ENCODE data around the gene TLE3.

TLE3 gene

DNA sequence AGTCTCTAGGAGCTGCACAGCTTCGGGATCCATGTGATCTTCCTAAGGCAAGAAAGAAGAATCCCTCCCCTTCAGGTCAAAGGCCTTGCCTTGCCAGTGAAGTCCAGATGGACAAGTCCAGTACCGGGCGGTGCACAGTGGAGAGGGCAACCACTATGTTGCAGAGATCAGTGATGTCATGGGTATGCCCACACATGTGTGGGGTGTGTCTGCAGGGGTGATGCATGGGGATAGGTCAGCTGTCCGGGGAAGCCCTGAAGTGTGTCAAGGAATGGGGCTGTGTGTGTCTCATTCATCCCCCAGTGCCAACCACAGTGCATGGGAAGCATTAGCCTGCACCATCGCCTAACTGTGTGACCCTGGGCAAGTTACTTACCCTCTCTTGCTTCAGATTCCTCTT is 66.5 kb downstream of the TLE3 start:
- no peak for DNase-seq (ENCODE audit: low spot score)

DNA sequence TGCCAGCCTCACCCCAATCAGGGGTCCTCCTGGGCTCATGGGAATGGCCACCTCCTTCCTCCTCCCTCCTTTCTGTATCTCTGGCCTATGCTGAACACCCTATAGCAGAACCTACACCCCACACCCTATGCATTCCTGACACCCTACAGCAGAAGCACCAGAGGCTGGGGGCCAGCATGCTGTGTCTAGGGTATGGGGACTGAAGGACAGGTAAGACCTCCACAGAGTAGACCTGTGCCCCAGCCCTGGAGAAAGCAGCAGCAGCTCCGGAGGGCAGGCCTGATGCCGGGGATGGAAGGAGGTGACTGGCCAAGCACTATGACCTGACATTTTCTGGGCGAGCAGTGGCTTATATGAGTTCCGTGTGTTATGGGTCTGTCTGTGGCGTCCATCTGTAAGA is 66.9 kb downstream of the TLE3 start:
- DNase-seq (ENCODE audit: low spot score), result no peak

GRCh38 chr15:70029297-70029701 is 68.4 kb downstream of the TLE3 start:
- DNase-seq (ENCODE audit: low spot score), result no peak

DNA sequence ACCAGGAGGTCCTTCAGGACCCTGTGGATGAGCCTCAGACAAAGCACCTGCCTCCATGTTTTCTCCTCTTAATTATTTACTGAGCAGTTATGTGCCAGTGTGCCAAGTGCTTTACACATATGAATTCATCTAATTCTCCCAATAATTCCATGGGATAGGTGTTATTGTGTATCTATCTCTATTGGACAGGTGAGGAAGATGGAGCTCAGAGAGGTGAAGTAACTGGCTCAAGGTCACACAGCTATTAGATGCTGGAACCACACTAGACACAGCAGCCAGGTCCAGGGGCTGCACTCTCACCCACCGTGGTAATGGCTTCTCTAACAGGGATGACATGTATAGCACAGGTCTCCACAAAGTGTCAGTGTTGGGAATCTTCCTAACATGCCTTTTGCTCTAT is 70.2 kb downstream of the TLE3 start:
- no peak for DNase-seq (ENCODE audit: low spot score)

GRCh38 chr15:70026991-70027390 is 70.7 kb downstream of the TLE3 start:
- no peak for DNase-seq (ENCODE audit: low spot score)

DNA sequence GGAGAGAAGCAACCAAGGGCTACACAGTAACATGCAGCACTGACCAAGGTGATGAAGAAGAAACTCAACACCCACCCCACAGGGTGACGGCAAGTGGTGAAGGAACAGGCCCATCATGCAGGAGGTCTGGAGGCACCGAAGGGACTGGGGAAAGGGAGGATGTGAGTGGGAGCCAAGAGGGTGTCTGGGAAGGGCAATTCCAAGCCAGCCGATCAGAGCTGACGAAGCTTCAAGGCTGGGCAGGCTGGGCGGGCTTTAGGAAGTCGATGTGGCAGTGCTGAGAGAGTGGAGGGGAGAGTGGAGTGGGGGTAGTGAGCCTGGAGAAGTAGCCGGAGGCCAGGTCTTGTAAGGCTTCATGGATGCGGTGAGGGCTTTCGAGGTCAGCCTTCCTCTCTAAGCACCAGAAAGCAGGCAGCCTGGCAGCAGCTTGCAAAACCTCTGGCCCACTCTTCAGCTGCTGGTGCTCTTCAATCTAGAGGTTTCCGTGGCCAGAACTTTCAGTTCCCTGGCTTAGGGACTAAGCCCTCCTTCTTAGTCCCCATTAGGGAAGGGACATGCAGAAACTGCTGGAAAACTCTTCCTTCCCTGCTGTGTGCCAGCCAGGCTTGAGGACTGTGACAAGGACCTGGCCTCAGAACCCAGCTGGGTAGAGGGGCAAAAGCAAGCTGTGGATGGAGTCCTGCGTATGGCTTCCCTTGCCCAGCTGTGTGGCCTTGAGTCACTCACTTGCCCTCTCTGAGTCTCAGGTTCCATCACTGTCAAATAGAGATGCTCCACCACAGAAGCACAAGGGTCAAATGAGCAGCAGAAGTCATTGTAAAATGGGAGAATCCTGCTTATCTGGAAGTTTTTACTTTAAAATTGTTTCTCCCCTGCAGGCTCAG is 72.1 kb downstream of the TLE3 start:
- no peak for DNase-seq (ENCODE audit: low spot score)

DNA sequence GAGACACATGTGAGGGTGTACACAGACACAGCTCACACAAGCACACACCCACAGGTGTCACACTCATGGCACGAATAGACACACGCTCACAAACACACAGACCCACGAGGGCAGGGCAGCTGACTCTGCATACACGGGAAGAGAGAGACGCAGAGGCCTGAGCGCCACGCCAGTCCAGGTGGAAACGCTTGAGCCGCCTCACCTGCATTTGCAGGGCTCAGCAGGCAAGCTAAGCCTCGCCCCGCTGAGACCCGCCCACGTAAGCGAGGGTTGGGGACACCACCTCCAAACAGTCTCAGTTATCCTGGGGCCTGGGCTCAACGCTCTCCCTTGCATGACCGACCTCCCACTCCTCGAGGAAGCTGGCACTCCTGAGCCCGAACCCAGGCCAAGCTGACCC is 73.2 kb downstream of the TLE3 start:
- no peak for DNase-seq (ENCODE audit: low spot score)

GRCh38 chr15:70023769-70024491 is 73.8 kb downstream of the TLE3 start:
- no peak for DNase-seq (ENCODE audit: low spot score)

GRCh38 chr15:70023064-70023768 is 74.5 kb downstream of the TLE3 start:
- no peak for DNase-seq (ENCODE audit: low spot score)

GRCh38 chr15:70020229-70020628 is 77.5 kb downstream of the TLE3 start:
- DNase-seq (ENCODE audit: low spot score), result no peak

DNA sequence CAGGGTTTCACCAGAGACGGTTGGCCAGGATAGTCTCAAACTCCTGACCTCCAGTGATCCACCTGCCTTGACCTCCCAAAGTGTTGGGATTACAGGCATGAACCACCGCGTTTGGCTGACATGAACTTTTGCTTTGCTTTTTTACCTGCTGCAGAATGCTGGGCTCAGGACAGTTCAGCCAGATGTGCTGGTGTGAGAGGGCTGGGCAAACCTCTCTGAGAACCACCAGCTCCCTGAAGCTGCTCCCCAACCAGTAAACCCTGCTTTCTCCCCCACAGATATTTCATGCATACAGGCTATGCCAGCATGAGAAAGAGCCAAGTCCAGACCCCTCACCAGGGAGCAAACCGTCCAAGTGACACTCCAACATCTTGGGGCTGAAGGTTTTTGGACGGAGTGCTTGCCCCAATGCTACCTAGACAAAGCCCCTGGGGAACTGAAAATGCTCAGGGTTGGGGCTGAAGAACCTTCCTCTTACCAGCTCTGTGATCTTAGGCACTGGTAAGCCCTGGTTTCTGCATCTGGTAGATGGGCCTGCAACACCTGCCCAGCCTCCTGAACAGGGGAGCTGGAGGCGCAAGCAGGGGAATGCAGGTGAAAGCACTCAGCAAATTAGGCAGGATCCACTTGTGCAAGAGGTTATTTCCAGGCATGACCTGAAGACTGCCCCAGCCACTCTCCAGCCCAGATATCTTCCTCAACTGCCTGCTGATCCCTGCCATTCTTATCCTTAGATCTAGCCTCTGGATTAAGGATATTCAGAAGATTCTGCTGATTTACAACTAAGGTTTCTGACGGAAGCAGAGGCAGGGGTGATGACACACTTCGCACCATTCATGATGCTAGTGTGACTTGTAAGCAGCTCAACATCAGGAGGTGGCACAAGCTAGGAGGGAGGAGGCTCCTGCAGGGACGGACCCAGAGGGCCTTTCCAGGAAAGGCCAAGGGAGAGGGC is 78.8 kb downstream of the TLE3 start:
- no peak for DNase-seq (ENCODE audit: low spot score)

DNA sequence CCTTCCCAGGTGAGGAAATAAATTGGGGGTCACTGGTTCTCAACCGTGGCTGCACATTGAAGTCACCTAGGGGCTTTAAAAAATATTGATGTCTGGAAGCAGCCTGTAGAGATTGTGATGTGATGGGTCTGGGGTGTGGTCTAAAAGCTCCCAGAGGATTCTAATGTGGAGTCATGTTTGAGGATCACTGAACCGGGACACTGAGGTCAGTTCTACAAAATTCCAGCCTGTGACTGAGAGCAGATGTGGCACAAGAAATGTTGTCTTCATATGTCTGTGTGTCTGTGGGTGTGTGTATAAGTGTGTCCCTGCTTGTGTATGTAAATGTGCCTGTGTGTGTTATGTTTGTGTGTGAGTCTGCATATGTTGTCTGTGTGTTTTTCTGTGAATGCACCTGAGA is 79.9 kb downstream of the TLE3 start:
- no peak for DNase-seq (ENCODE audit: low spot score)

- DNase-seq (ENCODE audit: low spot score), result no peak
Measured at GRCh38 chr15:70017025-70017424, 80.7 kb downstream of the TLE3 start.

GRCh38 chr15:70016511-70016994 is 81.2 kb downstream of the TLE3 start:
- DNase-seq (ENCODE audit: low spot score), result no peak

GRCh38 chr15:70014860-70015490 is 82.7 kb downstream of the TLE3 start:
- no peak for DNase-seq (ENCODE audit: low spot score)

DNA sequence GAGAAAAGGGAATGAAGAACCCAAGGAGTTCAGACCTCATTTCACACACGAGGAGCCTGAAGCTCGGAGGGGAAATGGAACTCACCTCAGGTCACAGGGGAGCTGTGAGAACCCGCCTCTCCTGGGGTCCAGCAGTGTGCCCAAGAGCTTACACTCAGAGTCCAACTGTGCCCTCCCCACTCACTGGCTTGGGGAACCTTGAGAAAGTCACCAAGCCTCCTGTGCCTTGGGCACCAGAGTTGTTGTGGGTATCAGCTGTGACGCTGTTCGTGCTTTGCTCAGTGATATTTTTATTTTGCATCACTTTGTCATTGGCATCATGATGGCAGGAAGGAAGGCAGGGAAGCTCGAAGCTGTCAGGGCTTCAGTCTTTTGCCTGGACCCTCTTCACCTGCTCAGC is 83.4 kb downstream of the TLE3 start:
- no peak for DNase-seq (ENCODE audit: low spot score)

DNA sequence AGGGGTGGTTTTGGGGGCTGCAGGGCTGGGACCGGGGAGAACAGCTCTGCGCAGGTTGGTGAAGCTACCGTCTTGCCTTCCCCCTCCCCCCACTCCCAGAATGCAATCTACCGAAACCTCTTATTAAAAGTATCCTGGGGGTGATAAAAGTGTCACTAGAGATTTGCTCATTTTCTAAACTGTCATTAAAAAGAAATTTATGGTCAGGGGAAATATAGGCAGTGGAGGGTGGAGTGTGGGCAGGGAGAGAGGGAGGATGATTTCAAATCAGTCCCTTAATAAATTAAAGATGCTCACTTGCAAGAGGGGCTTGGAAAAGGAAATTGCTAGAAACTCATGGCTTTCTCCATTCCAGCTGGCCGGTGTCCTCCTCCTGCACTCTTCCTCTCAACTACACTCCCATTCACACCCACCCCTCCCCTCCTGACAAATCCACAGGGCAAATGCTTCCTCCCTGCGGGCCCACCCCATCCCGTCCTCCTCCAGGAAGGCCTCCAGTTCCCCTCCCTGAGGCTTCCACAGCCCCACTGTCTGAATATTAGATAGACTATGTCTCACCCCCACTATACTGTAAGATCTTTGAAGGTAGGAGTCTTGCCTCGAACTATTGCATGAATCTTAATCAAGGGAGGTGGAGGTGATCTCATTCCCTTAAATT is 83.9 kb downstream of the TLE3 start:
- no peak for DNase-seq (ENCODE audit: low spot score)

GRCh38 chr15:70012895-70013294 is 84.8 kb downstream of the TLE3 start:
- no peak for DNase-seq (ENCODE audit: low spot score)

DNA sequence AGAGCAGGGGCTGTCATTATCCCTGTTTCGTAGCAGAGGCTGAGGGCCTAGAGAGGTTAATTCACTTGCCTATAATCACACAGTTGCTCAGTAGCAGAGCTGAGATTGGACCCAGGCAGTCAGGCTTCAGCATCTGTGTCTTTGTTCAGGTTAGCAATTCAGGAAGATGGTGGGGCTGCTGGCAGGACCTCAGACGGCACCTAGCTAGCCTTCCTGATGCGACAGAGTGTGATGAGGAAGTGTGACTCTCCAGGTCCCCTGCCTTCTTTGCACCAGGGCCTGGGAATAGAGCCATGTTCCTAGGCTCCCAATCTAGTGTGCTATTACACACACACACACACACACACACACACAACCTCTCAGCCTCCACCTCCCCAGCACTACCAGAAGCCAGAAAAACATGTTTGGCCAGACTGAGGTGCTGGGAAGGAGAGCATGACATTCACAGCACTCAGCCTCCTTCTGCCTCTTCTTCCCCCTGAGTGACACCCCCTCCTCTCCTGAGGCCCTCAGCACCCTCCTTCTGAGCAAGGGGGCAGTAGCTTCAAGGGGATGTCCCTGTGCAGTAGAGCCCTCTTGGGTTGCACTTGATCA is 88.9 kb downstream of the TLE3 start:
- DNase-seq (ENCODE audit: low spot score), result no peak
